Superior temporal gyrus (tissue), 1 donor: ENCODE results near the gene EML3.
A peak's percentile ranks its signal among the peaks of the same experiment; 100 is the strongest.
"Not testable (repeated sequence)": the region's sequence is repeated elsewhere in the genome, so short reads cannot be mapped to it uniquely, and the experiment has no call there.

ENCODE experiments used
- DNase-seq: peaks from one replicate; pipeline ENCODE4 v3.0.0-alpha.2; 2016; ENCODE audit errors: extremely low spot score

Gene EML3

DNA sequence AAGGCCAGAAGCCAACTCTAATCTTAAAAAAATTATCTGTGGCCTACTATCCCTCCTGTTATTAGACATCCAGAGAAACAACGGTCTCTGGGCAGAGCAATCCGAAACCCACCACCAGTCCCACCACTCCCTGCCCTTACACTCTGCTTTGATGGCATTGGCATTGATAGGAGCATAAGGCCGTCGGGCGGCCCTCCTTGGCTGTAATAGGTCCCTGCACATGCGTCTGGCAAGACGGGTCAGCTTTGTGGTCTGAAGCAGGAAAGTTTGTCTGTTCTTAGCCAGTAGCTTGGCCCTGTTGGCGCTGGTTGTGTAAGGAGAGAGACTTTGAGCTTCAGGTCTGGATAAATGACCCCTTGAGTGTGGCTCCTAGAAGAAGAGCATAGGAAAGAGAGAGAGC is 17.5 kb downstream of the EML3 start:
- DNase-seq: no peak

DNA sequence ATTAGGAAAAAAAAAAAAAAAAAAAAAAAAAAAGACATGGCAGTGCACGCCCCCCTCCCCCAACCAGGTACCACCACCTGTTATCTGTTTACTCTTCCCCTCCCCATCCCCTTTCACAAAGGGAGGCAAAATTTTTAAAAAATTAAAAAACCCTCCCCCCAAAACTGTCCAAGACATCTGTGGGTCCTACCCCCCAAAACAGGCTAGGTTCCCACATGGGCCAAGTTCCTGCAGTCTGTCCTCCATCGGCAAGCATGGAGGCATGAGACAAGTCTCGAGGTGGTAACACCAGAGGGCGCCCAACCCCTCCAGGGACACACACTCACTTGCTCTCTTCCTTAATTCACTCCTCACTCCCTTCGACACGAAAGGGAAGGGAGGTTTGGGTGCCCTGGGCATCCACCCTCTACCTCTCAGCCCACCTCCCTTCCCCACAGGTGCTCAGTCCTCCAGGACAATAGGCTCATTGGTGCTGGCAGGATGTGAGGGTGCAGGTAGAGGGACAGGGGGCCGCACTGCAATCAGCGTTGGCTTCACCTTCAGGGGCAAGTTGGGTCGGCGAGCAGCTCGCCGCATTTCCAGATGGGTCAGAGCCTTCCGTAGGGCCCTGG is 19.0 kb downstream of the EML3 start:
- DNase-seq: peak; percentile 76

DNA sequence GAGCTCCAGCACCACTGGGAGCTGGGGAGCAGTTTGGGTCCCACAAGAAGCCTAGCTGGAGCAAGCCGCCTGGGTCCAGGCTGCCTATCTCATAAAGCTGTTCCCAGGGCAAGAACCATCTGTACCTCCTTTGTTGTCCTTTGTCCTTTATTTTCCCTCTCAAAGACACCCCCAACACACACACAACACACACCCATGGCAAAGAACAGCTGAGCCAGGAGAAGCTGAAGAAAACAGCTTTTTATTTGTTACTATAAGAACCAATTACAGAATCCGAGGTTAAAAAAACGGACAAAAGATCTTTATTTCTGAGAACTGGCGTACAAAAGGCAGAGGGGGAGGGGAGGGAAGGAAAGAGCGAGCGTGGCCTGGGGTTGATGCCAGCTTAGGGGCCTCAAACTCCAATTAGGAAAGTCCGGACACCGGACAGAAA is 19.6 kb downstream of the EML3 start:
- DNase-seq: peak; percentile 80

GRCh38 chr11:62592146-62592815 is 20.3 kb downstream of the EML3 start:
- peak; percentile 56 for DNase-seq

GRCh38 chr11:62591448-62592145 is 21.0 kb downstream of the EML3 start, which contains the start of gene TUT1:
Gene TUT1, minus strand, starts transcription at chr11:62591523. Its CDS starts 38 bp downstream, at chr11:62591485.
- peak; percentile 100 for DNase-seq

DNA sequence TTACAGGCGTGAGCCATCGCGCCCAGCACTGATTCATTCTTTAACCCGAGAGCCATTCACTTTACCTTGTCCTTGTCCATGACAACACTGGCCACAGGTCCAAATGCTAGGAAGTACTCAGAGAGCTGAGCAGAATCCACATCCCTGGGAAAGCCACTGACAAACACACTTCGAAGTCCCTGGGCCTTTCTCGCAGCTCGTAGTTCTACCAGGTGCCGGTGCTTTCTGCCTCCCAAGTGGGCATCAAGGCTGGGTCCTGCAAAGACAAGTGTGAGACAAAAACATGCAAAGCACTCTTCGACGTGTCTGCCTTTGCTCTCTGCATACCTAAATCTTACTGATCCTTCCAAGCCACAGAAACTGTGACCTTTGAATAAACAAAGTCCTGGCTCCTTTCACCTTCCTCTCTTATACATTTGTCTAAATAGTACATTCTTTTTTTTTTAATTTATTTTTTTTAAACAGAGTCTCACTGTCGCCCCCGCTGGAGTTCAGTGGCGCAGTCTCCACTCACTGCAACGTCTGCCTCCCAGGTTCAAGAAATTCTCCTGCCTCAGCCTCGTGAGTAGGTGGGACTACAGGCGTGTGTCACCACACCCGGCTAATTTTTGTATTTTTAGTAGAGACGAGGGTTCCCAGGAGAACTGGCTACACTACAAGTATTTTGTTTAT is 23.5 kb downstream of the EML3 start:
- no peak for DNase-seq

DNA sequence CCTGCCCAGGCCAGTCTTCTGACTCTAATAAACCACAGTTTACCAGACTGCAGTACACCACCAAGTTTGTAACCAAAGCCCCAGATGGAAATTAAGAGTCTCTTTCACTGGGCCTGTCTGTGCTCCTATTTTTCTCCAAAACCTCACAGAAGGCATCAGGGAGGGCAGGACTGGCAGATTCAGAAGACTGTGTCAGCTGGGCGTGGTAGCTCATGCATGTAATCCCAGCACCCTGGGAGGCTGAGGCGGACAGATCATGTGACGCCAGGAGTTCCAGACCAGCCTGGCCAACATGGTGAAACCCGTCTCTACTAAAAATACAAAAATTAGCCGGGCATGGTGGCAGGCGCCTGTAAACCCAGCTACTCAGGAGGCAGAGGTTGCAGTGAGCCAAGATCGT is 27.2 kb downstream of the EML3 start:
- not testable (repeated sequence) for DNase-seq

- DNase-seq: not testable (repeated sequence)
Observed at GRCh38 chr11:62581735-62582134, 30.8 kb downstream of the EML3 start.

GRCh38 chr11:62580959-62581715 is 31.4 kb downstream of the EML3 start:
- no peak for DNase-seq

DNA sequence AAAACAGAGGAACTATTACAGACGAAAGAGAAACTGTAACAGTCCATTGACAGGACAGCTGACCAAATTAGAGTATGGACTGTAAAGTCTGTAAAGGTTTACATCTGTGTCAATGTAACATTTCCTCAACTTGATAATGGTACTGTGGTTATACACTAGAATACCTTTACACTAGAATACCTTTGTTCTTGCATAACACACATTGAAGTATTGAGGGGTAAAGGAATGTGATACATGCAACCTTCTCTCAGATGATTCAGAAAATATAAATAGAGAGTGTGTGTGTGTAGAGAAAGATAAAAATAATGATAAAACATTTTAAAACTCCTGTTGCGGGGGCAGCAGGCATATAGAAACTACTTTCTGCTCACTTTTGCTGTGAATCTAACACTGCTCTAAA is 33.3 kb downstream of the EML3 start:
- DNase-seq: peak; percentile 30

DNA sequence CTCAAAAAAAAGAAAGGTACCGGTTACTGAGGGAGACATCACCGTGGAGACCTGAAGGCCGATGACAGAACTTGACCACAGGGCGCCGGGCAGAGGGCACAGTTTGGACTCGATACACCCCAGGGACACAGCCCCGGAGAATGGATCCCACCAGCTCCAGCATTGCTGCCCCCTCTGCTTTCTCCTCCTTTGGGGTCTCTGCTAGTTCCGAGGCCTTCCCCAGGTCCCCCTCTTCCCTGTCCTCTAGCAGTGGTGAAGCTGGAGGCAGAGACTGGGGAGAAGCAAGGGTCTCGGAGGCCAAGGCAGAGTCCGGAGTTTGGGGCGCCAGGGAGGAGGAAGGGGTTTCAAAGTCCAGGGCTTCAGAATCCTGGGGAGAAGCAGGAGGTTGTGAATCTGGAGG is 34.0 kb downstream of the EML3 start:
- DNase-seq: no peak

DNA sequence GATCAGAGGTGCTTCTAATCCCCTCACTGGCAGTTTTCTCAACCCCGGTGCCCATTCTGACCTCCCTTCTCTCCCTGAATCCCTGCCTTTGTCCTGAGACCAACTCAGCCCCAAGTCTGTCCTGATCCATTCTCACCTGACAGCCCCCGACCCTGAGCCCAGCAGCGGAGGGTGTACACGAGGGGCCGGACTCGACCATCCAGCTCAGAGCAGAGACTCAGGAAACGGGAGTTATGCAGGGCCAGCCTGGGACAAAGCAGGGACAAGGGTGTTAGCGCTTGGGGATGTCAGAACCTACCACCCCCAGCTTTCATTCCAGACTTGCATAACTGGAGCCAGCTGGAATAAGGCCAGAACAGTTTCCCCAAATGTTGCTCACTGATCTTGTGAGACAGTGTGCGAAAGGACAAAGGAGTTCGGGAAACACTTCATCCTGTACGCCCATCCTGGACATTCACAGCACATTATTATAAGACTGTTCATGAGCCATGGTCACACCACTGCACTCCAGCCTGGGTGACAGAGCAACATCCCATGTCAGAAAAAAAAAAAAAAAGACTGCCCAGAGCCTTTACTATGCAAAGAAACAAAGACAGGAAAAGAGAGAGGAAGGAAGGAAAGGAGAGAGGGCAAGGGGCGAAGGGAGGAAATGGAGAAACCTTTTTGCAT is 35.4 kb downstream of the EML3 start:
- DNase-seq: no peak

GRCh38 chr11:62575837-62576236 is 36.7 kb downstream of the EML3 start:
- DNase-seq: no peak

DNA sequence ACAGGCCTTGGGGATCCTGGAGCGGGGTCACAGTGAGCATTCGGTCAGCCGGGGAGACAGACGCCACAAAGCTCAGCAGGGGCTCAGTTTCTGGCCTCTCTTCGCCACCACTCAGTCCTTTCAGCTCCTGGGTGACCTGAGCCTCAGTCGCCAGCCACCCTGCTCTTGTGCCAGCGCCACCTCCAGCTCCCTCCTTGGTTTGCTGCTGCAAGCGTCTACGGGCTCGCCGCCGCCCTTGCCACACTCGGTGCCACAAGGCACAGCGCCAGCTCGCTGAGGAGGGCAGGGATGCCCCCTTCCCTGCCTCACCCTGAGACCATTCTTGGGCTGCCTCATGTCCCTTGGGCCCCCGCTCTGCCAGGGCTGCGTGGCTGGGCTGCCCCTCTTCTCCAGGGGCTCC is 37.4 kb downstream of the EML3 start:
- no peak for DNase-seq

DNA sequence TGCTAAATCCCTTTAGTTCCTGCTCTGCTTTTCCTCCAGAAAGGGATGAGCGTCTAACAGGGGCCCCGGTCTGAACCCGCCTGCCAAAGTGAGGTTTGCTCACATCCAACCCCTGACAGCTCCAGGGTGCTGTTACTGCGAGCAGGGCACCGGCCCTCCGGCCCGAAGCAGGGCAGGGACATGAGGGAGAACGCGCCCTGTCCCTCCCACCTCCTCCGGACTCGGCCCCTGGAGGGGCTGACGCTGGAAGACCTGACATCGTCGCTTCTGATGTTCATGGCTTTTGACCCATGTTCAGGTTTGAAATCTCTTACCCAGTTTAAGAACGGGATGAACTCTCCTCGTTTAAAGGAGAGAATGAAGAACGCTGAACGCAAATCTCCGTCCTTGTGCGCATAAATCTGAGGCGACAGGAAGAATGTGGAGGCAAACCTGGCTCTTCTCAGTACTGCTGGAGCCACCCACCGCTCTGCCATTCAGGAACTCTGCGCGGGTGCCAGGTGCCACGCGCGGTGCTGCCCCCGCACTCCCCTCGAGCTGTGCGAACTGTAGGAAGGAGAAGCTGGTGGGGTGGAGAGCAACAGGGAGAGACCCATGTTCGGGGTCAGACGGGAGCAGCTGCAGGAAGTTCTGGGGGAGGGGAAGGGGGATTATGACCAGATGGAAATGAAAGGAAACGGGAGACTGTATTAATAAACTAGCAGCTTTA is 38.1 kb downstream of the EML3 start:
- peak; percentile 60 for DNase-seq

GRCh38 chr11:62573592-62574362 is 38.8 kb downstream of the EML3 start, which contains the start of gene EEF1G:
Gene EEF1G, minus strand, starts transcription at chr11:62573891. Its CDS starts 49 bp downstream, at chr11:62573842.
- DNase-seq: peak; percentile 99

- peak; percentile 38 for DNase-seq
Observed at GRCh38 chr11:62573006-62573591, 39.5 kb downstream of the EML3 start.

GRCh38 chr11:62572431-62572830 is 40.1 kb downstream of the EML3 start:
- DNase-seq: no peak

GRCh38 chr11:62571493-62571892 is 41.1 kb downstream of the EML3 start:
- DNase-seq: not testable (repeated sequence)
